ENCODE data around the gene DENND6B.

GRCh38 chr22:50338042-50338573 lies 11.3 kb upstream of the DENND6B start:
- TF ChIP-seq TAF1 (IDR thresholded peaks at IDR 0.05; ENCODE audit: low read depth), result no peak
- no peak for TF ChIP-seq USF1 (IDR thresholded peaks at IDR 0.05)
- TF ChIP-seq EGR1 (IDR thresholded peaks at IDR 0.05), result no peak
- TF ChIP-seq RAD21 (IDR thresholded peaks at IDR 0.05; ENCODE audit: low read depth), result no peak
- TF ChIP-seq CREB1 (IDR thresholded peaks at IDR 0.05; ENCODE audit: low read depth), result no peak
- TF ChIP-seq EP300 (IDR thresholded peaks at IDR 0.05; ENCODE audit: borderline replicate concordance), result no peak
- TF ChIP-seq, protein P1, sequence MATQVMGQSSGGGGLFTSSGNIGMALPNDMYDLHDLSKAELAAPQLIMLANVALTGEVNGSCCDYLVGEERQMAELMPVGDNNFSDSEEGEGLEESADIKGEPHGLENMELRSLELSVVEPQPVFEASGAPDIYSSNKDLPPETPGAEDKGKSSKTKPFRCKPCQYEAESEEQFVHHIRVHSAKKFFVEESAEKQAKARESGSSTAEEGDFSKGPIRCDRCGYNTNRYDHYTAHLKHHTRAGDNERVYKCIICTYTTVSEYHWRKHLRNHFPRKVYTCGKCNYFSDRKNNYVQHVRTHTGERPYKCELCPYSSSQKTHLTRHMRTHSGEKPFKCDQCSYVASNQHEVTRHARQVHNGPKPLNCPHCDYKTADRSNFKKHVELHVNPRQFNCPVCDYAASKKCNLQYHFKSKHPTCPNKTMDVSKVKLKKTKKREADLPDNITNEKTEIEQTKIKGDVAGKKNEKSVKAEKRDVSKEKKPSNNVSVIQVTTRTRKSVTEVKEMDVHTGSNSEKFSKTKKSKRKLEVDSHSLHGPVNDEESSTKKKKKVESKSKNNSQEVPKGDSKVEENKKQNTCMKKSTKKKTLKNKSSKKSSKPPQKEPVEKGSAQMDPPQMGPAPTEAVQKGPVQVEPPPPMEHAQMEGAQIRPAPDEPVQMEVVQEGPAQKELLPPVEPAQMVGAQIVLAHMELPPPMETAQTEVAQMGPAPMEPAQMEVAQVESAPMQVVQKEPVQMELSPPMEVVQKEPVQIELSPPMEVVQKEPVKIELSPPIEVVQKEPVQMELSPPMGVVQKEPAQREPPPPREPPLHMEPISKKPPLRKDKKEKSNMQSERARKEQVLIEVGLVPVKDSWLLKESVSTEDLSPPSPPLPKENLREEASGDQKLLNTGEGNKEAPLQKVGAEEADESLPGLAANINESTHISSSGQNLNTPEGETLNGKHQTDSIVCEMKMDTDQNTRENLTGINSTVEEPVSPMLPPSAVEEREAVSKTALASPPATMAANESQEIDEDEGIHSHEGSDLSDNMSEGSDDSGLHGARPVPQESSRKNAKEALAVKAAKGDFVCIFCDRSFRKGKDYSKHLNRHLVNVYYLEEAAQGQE (IDR thresholded peaks at IDR 0.05; ENCODE audit: low read depth), result no peak
- no peak for TF ChIP-seq CEBPB (IDR thresholded peaks at IDR 0.05)
- TF ChIP-seq TCF12 (IDR thresholded peaks at IDR 0.05; ENCODE audit: low read depth), result no peak

Data from Ishikawa (cell line).